Breast epithelium (tissue), 4 donors: ENCODE measurements around the gene ITPRIPL2. TPM values are rescaled to one million over a fixed set of nuclear protein-coding genes. Genes with fewer than 3 reads are reported as not detected.
A peak's percentile ranks its signal among the peaks of the same experiment; 100 is the strongest.

Experiments
- DNase-seq, 2 donors: peaks; one replicate each; pipeline ENCODE4 v3.0.0-alpha.2; 2019; ENCODE audit warnings: low spot score in 2 of 2
- H3K27ac ChIP-seq, 2 donors: fragments of 200-600 bp; sonication (generic) in 1 of 2; one replicate each; pipeline ENCODE4 v1.5.1; 2016 to 2019; ENCODE audit warnings: mild to moderate bottlenecking in 1 of 2
- H3K27me3 ChIP-seq, 2 donors: fragments of 200-600 bp; sonication (generic) in 1 of 2; one replicate each; pipeline versions ENCODE4 v1.5.1 to v1.6.0; 2017 to 2019; ENCODE audit warnings: control low read depth in 1 of 2, mild to moderate bottlenecking in 1 of 2
- H3K36me3 ChIP-seq: fragments of 200-600 bp; one replicate; pipeline ENCODE4 v1.5.1; 2019
- H3K4me1 ChIP-seq, 2 donors: fragments of 200-600 bp; sonication (generic); one replicate each; pipeline ENCODE4 v1.5.1; 2016 to 2019; ENCODE audit warnings: control low read depth in 1 of 2
- H3K4me3 ChIP-seq, 3 donors: fragments of 200-600 bp; sonication (generic); 1 replicate in 2 of 3; 2 replicates in 1 of 3; pipeline ENCODE4 v1.5.1; 2016 to 2019; ENCODE audit warnings: mild to moderate bottlenecking in 3 of 3, moderate library complexity in 2 of 3
- H3K9me3 ChIP-seq, 2 donors: fragments of 200-600 bp; sonication (generic) in 1 of 2; one replicate each; pipeline ENCODE4 v1.5.1; 2016 to 2019; ENCODE audit warnings: control low read depth in 1 of 2
- POLR2A ChIP-seq: fragments of 450-650 bp; IDR thresholded peaks from one replicate; pipeline ENCODE4 v1.6.1; 2016; ENCODE audit warnings: antibody characterized with exemption, mild to moderate bottlenecking, moderate library complexity
- POLR2AphosphoS5 ChIP-seq, 3 donors: sonication (generic); formaldehyde crosslinking; IDR thresholded peaks; one replicate each; pipeline ENCODE4 v1.6.1; 2017; ENCODE audit warnings: antibody characterized with exemption in 3 of 3
- intact Hi-C: fragments of 100-400 bp; cut with DNase I; formaldehyde crosslinking; loops from one replicate; pipeline ENCODE4 v1.15.1; 2023; ENCODE audit warnings: low total_unique reads
- total RNA-seq, 3 donors: library from RNA; depleted of rRNA; stranded (reverse); fragments of >200 nt; gene quantifications; one replicate each; pipeline ENCODE4 v1.1.0, GENCODE V29; 2016
- TF ChIP-seq, protein P1 (sequence below), 3 donors: fragments of 450-650 bp; IDR thresholded peaks; one replicate each; pipeline ENCODE4 v1.5.1; 2016 to 2017; ENCODE audit warnings: antibody characterized with exemption in 3 of 3, mild to moderate bottlenecking in 3 of 3, moderate library complexity in 3 of 3

Gene ITPRIPL2
- total RNA-seq, 3 donors from 2014 or later, result 36.1 to 66.6 (median 40.3) TPM

DNA sequence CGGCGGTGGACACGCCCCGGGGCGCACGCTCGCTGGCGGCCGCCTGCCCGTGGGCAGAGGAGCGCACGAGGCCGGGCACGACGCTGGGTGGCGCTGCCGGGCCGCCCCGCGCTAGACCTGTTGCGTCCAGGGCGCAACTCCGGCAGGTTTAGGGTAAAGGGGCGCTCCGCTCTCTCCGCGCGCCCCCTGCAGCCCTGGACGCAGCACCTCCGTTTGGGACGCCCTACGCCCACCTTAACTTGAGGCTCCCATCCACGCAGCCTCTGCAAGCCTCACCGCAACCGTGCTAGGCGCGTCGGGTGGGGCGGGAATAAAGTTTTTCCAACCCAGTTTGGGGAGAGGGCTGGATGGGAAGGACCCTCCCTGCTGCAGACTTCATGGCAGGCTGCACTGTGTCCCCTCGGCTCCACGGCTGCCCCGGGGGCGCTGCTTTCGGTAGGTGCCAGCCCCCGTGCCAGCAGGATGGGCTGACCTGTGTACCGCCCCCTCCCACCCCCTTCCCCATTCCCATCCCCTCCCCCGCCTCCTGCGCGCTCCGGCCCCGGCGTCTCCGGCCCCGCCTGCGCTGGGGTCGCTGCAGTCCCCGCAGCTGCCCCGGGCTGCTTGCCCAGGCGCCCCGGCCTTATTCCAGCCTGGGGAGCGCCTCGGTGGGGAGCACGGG lies 54.1 kb downstream of the ITPRIPL2 start, which contains the start of gene SYT17:
TSS of gene SYT17 (plus strand) at position 531 of the 661 bp plus-strand sequence. CDS start 407 bp downstream, outside the sequence.
- Histone ChIP-seq H3K27ac (peak within 1 kb of the TSS; percentile 53 to 69), H3K4me1 (no peaks in the 10 kb centered on the region), H3K27me3 (no peaks in the 10 kb centered on the region), H3K36me3 (no peaks in the 10 kb centered on the region), H3K4me3 (peak within 1 kb of the TSS; percentile 32 to 81 (median 64)), H3K9me3 (no peaks in the 10 kb centered on the region)
- intact Hi-C loops, result no loop called here
- peak; percentile 20 to 72 for DNase-seq
- no peak for TF ChIP-seq POLR2AphosphoS5 (IDR thresholded peaks at IDR 0.05)
- TF ChIP-seq, protein P1, sequence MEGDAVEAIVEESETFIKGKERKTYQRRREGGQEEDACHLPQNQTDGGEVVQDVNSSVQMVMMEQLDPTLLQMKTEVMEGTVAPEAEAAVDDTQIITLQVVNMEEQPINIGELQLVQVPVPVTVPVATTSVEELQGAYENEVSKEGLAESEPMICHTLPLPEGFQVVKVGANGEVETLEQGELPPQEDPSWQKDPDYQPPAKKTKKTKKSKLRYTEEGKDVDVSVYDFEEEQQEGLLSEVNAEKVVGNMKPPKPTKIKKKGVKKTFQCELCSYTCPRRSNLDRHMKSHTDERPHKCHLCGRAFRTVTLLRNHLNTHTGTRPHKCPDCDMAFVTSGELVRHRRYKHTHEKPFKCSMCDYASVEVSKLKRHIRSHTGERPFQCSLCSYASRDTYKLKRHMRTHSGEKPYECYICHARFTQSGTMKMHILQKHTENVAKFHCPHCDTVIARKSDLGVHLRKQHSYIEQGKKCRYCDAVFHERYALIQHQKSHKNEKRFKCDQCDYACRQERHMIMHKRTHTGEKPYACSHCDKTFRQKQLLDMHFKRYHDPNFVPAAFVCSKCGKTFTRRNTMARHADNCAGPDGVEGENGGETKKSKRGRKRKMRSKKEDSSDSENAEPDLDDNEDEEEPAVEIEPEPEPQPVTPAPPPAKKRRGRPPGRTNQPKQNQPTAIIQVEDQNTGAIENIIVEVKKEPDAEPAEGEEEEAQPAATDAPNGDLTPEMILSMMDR (IDR thresholded peaks at IDR 0.05), result peak in 2 of 3 donors; percentile 28 to 72
- TF ChIP-seq POLR2A, result no peak

DNA sequence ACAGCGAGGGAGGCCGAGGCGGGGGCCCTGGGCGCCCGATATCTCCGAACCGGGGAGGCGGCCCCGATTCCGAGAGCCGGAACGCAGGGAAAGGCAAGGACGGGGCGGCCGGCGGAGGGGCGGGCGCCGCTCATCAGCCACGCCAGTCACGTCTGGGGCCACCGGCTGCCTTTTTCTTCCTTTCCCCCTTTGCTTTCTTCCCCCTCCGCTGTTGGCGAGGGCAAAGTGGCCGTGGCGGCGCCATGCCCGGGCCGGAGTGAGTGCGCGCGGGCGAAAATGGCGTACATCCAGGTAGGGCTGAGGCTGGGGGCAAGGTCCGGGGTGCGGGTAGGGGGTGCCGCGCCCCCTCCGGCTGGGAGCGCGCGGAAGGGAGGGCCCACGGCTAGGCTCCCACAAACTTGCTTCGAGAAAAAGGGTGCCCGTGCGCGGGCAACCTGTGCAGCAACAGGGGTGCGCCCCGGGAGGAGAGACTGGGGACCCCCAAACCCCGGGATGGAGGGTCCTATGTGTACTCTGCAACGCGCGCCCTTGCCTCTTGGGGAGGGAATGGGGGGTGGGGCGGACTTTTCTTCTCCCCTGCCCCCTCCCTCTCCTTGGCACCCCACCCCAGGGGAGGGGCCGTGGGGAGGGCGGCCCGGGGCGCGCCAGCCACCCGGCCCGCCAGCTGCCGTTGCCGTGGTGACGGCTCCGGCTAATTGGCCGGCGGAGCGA lies 54.8 kb downstream of the ITPRIPL2 start:
- Histone ChIP-seq H3K4me1 (no peaks in the 10 kb centered on the region), H3K27me3 (no peaks in the 10 kb centered on the region), H3K9me3 (no peaks in the 10 kb centered on the region), H3K4me3 (peak overlapping the region; percentile 32 to 81 (median 64)), H3K36me3 (no peaks in the 10 kb centered on the region), H3K27ac (peak overlapping the region; percentile 53 to 69)
- DNase-seq, result no peak
- intact Hi-C loops, result no loop called here
- TF ChIP-seq POLR2AphosphoS5 (IDR thresholded peaks at IDR 0.05), result no peak
- TF ChIP-seq POLR2A, result no peak
- TF ChIP-seq, protein P1 (IDR thresholded peaks at IDR 0.05), result no peak

DNA sequence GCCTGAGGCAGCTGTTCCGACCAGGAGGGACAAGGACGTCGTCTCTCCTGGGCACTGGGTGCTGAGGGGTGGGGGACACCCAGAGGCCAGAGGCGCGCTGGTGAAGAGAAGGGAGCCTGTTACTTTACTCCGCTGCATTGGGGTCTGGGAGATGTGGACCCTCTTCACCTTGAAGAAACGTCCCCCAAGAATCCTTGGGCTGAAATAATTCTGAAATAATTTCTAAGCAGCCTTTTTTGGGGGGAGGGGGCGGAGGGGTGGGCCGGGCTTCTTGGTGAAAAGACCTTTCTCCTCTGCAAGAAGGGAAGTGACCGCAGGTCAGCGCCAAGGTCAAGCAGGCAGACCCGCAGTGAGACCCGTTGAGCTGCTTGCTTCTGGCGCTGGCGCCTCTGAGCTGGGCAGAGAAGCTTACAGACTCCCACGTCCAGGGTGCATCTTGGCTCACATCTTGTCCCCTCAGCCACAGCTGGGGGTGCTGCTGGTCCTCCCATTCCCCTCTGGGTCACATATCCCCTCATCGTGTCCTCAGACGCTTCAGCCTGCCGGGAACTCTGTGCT lies 55.4 kb downstream of the ITPRIPL2 start:
- H3K4me3 ChIP-seq, result peak overlapping the region; percentile 32 to 81 (median 64)
- no peaks in the 10 kb centered on the region for H3K4me1 ChIP-seq
- H3K9me3 ChIP-seq, result no peaks in the 10 kb centered on the region
- H3K36me3 ChIP-seq, result no peaks in the 10 kb centered on the region
- intact Hi-C loops, result no loop called here
- H3K27me3 ChIP-seq, result no peaks in the 10 kb centered on the region
- TF ChIP-seq POLR2AphosphoS5 (IDR thresholded peaks at IDR 0.05), result no peak
- TF ChIP-seq, protein P1 (IDR thresholded peaks at IDR 0.05), result no peak
- TF ChIP-seq POLR2A, result no peak
- no peak for DNase-seq
- H3K27ac ChIP-seq, result peak overlapping the region in 1 of 2 donors; percentile 53

DNA sequence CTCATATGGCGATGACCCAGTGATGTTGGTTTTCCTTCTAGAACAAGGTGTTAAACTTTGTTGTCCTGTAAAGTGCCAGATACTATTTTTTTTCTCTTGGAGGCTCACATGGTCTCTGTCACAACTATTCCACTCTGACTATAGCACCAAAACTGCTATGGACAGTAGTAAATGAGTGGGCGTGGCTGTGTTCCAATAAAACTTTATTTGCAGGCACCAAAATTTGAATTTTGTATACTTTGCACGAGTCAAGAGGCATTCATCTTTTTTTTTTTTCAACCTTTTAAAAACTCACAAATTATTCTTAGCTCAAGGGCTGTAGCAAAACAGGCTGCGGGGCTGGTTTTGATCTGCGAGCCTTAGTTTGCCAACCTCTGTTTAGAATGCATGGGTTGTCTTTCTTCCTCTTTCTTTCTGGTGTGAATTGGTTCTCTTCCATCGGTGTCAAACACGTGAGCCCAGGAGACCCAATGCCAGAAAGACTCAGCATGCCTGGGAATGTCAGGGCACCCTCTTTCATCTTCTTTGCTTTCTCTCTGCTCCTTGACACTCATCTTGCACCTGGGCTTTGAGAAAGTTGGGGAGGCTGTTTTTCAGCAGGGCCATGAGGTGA lies 56.4 kb downstream of the ITPRIPL2 start:
- Histone ChIP-seq H3K27me3 (no peaks in the 10 kb centered on the region), H3K27ac (no peak overlapping the region), H3K4me3 (no peak overlapping the region), H3K4me1 (no peaks in the 10 kb centered on the region), H3K36me3 (no peaks in the 10 kb centered on the region), H3K9me3 (no peaks in the 10 kb centered on the region)
- intact Hi-C loops, result no loop called here
- no peak for DNase-seq
- TF ChIP-seq, protein P1 (IDR thresholded peaks at IDR 0.05), result no peak
- TF ChIP-seq POLR2AphosphoS5 (IDR thresholded peaks at IDR 0.05) (no peak), POLR2A (no peak)

Other genes with a start within 250 kb of the ITPRIPL2 start
- gene SMG1, start 187.6 kb upstream of the ITPRIPL2 start, total RNA-seq, result 100 to 1,000 TPM; 107 to 132 (median 110) TPM
- gene TMC7, start 130.0 kb upstream of the ITPRIPL2 start, total RNA-seq, result 1 to 10 TPM in 1 of 3 donors, under 1 TPM in 2; 0.64 to 1.3 (median 0.73) TPM
- gene COQ7, start 46.4 kb upstream of the ITPRIPL2 start, total RNA-seq, result 10 to 100 TPM; 13.8 to 20.2 (median 16.4) TPM
- gene SYT17, start 54.3 kb downstream of the ITPRIPL2 start, total RNA-seq, result 10 to 100 TPM in 1 of 3 donors, 1 to 10 TPM in 2; 1.9 to 11.9 (median 5.2) TPM
- gene CLEC19A, start 171.8 kb downstream of the ITPRIPL2 start, total RNA-seq, result under 1 TPM in 1 of 3 donors, not detected in 2; 0.29 TPM